Progenitor cell of endocrine pancreas (in vitro differentiated cells): ENCODE data around the gene PTMA. TPM values are rescaled to one million over a fixed set of nuclear protein-coding genes. Genes with fewer than 3 reads are reported as not detected.

Experiments used
- DNase-seq: peaks from one replicate; pipeline ENCODE4 v3.0.0; 2021; ENCODE audit warnings: low spot score; ENCODE audit not compliant: unreplicated experiment
- H3K27ac Mint-ChIP-seq: 2 replicates; pipeline ENCODE4 v1.8.0; 2021; ENCODE audit warnings: mild to moderate bottlenecking, moderate library complexity, mixed read lengths
- H3K27me3 Mint-ChIP-seq: 2 replicates; pipeline ENCODE4 v1.8.0; 2021; ENCODE audit warnings: mixed read lengths
- H3K36me3 Mint-ChIP-seq: 2 replicates; pipeline ENCODE4 v1.8.0; 2022; ENCODE audit warnings: mixed read lengths; ENCODE audit not compliant: insufficient read depth
- H3K4me1 Mint-ChIP-seq: 2 replicates; pipeline ENCODE4 v1.8.0; 2021; ENCODE audit warnings: low read depth, mixed read lengths
- H3K4me3 Mint-ChIP-seq: 2 replicates; pipeline ENCODE4 v1.8.0; 2021; ENCODE audit warnings: low read depth, mild to moderate bottlenecking, moderate library complexity, mixed read lengths
- H3K9me3 Mint-ChIP-seq: 2 replicates; pipeline ENCODE4 v1.8.0; 2021; ENCODE audit warnings: low read depth, mixed read lengths
- CTCF ChIP-seq: fragments of 200-600 bp; sonication (generic); IDR thresholded peaks from one replicate; pipeline ENCODE4 v1.5.0; 2021; ENCODE audit warnings: antibody characterized with exemption, mild to moderate bottlenecking; ENCODE audit not compliant: unreplicated experiment
- total RNA-seq: library from RNA; stranded (reverse); gene quantifications from 2 replicates; pipeline ENCODE4 v1.2.1, GENCODE V29; 2021

The PTMA gene
- total RNA-seq, 1 donor from 2014 or later = 1,116 TPM

GRCh38 chr2:231662811-231663457 is 45.4 kb upstream of the PTMA start:
- Mint-ChIP-seq H3K27me3 (no peaks in the 10 kb centered on the region), H3K4me1 (peaks cover 12% of the 10 kb centered on the region), H3K27ac (peak overlapping the region; percentile 88), H3K4me3 (peak overlapping the region; percentile 55), H3K36me3 (peaks cover 3% of the 10 kb centered on the region), H3K9me3 (peaks cover 8% of the 10 kb centered on the region)
- no peak for DNase-seq
- no peak for TF ChIP-seq CTCF

DNA sequence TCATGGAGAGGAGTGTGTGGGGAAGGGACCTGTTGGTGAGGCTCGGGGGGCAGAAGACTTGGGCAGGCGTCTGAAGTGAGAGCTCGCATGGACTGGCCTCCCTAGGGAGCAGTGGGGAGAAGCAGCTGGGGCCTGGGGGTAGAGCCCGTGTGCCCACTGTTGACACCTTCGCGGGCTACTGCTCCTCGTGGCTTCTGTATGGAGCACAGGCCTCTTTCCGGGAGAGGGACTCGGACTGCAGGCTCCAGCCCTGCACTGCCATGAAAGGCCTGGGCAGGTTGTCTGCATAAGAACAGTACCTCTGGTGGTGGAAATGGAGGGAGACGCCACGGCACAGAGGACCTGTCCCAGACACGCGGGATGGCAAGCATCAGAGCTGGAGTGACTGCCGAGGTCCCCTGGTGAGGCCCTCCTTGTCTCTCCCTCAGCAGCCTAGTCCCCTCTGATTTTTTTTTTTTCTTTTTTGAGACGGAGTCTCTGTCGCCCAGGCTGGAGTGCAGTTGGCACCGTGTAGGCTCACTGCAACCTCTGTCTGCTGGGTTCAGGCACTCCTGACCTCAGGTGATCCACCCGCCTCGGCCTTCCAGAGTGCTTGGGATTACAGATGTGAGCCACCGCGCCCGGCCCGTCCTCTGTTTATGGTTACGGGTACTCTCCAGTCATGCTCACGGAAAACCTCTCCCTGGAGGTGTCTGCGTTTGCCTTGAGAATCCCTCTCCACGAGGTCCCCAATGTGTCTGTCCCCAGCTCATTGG is 44.7 kb upstream of the PTMA start:
- peaks cover 8% of the 10 kb centered on the region for H3K9me3 Mint-ChIP-seq
- no peak for TF ChIP-seq CTCF
- no peak for DNase-seq
- H3K36me3 Mint-ChIP-seq = peaks cover 3% of the 10 kb centered on the region
- no peak overlapping the region for H3K4me3 Mint-ChIP-seq
- peak overlapping the region; percentile 88 for H3K27ac Mint-ChIP-seq
- no peaks in the 10 kb centered on the region for H3K27me3 Mint-ChIP-seq
- H3K4me1 Mint-ChIP-seq = peaks cover 12% of the 10 kb centered on the region

GRCh38 chr2:231664727-231665126 is 43.6 kb upstream of the PTMA start:
- Mint-ChIP-seq H3K27me3 (no peaks in the 10 kb centered on the region), H3K4me1 (peaks cover 12% of the 10 kb centered on the region), H3K4me3 (no peak overlapping the region), H3K9me3 (peaks cover 8% of the 10 kb centered on the region), H3K27ac (no peak overlapping the region), H3K36me3 (peaks cover 3% of the 10 kb centered on the region)
- no peak for DNase-seq
- TF ChIP-seq CTCF = no peak

- H3K4me1 Mint-ChIP-seq = peaks cover 12% of the 10 kb centered on the region
- no peak for TF ChIP-seq CTCF
- H3K4me3 Mint-ChIP-seq = peak overlapping the region; percentile 29
- peaks cover 7% of the 10 kb centered on the region for H3K9me3 Mint-ChIP-seq
- DNase-seq = no peak
- no peaks in the 10 kb centered on the region for H3K27me3 Mint-ChIP-seq
- peak overlapping the region; percentile 94 for H3K27ac Mint-ChIP-seq
- peaks cover 3% of the 10 kb centered on the region for H3K36me3 Mint-ChIP-seq
Measured at GRCh38 chr2:231665245-231666170, 42.8 kb upstream of the PTMA start.
